ENCODE results near the gene OR5AR1.
"Not testable (repeated sequence)": the region's sequence is repeated elsewhere in the genome, so short reads cannot be mapped to it uniquely, and the experiment has no call there.

OR5AR1 gene

GRCh38 chr11:56663386-56663785 lies at the start of gene OR5AR1:
OR5AR1 (plus strand) TSS chr11:56663686; CDS start chr11:56663686, 0 bp downstream.
- no peak for DNase-seq

GRCh38 chr11:56624661-56625110 lies 38.8 kb upstream of the OR5AR1 start:
- DNase-seq = no peak

GRCh38 chr11:56625946-56626345 lies 37.5 kb upstream of the OR5AR1 start:
- no peak for DNase-seq

GRCh38 chr11:56632329-56632728 lies 31.2 kb upstream of the OR5AR1 start:
- no peak for DNase-seq

GRCh38 chr11:56636861-56637260 lies 26.6 kb upstream of the OR5AR1 start:
- no peak for DNase-seq

GRCh38 chr11:56637500-56637899 lies 26.0 kb upstream of the OR5AR1 start:
- DNase-seq = no peak

- no peak for DNase-seq
Observed at GRCh38 chr11:56642339-56642738, 21.1 kb upstream of the OR5AR1 start, which contains the start of gene OR5AP2. OR5AP2 (minus strand) TSS chr11:56642439; CDS start chr11:56642439, 0 bp downstream.

- no peak for DNase-seq
Observed at GRCh38 chr11:56659755-56660154, 3.7 kb upstream of the OR5AR1 start.

GRCh38 chr11:56670984-56671383 lies 7.5 kb downstream of the OR5AR1 start:
- no peak for DNase-seq

- DNase-seq = no peak
Observed at GRCh38 chr11:56688554-56689100, 25.1 kb downstream of the OR5AR1 start.

GRCh38 chr11:56691179-56691578 lies 27.7 kb downstream of the OR5AR1 start:
- DNase-seq = not testable (repeated sequence)

GRCh38 chr11:56693428-56693827 lies 29.9 kb downstream of the OR5AR1 start:
- DNase-seq = no peak

- no peak for DNase-seq
Observed at GRCh38 chr11:56698795-56699194, 35.3 kb downstream of the OR5AR1 start, which contains the start of gene OR9G1. OR9G1 (plus strand) TSS chr11:56699095; CDS start chr11:56700388, 1,293 bp downstream.

- no peak for DNase-seq
Observed at GRCh38 chr11:56700242-56700913, 36.9 kb downstream of the OR5AR1 start.

- DNase-seq = no peak
Observed at GRCh38 chr11:56700914-56701485, 37.5 kb downstream of the OR5AR1 start.

GRCh38 chr11:56705784-56706396 lies 42.4 kb downstream of the OR5AR1 start:
- DNase-seq = no peak

- no peak for DNase-seq
Observed at GRCh38 chr11:56706486-56706885, 43.0 kb downstream of the OR5AR1 start.

GRCh38 chr11:56714206-56714605 lies 50.7 kb downstream of the OR5AR1 start:
- DNase-seq = no peak

All from NCI-H524 treated with DMSO at 0.1 percent for 48 hours (cell line).